Breast epithelium (tissue), 3 donors: ENCODE data around the gene SETBP1.

Experiments
- CTCF ChIP-seq, 3 donors: fragments of 450-650 bp; IDR thresholded peaks; one replicate each; pipeline ENCODE4 v1.5.1; 2016 to 2017; ENCODE audit warnings: antibody characterized with exemption in 3 of 3, mild to moderate bottlenecking in 3 of 3, moderate library complexity in 3 of 3
- POLR2AphosphoS5 ChIP-seq, 3 donors: sonication (generic); formaldehyde crosslinking; IDR thresholded peaks; one replicate each; pipeline ENCODE4 v1.6.1; 2017; ENCODE audit warnings: antibody characterized with exemption in 3 of 3

DNA sequence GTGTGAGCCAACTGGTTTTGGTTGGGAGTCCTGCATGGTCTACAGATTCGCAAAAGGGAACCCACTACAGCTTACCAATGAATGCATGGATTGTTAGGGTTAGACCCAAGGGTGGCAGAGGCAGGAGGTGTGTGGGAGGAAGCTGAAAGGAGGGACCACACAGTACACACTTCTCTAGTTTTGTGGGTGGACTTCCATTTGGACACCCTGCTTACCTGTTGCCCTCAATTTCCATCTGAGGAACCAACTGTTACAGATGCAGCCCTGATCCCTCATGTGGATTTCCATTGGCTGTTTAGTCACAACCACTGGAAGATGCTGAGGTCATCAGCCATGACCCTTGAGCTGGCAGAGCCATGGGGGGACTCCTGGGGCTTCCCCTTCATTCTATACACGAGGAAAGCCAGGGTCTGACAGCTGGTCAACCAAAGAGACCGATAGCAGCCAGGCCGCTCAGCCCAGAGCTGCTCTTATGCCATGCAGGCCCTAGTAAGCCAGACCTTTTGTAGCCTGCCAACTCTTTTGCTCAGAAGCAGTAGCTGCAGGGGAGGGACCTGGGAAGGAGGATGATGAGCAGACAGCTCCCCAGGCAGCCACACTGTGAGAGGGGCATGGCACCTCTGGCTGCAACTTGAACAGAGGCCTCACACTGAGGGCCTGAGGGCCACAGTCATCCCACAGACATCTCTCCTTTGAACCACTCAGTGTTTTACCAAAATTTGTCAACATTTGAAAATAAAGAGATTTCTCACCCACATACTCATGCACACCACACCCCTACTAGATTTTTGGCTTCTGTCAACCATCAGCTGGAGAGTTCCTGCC lies 162.1 kb downstream of the SETBP1 start:
- no peak for TF ChIP-seq CTCF (IDR thresholded peaks at IDR 0.05)
- TF ChIP-seq POLR2AphosphoS5 (IDR thresholded peaks at IDR 0.05) = no peak
